ELR (cell line): ENCODE measurements around the gene SYCE3.
A peak's percentile ranks its signal among the peaks of the same experiment; 100 is the strongest.
"Not testable (repeated sequence)": the region's sequence is repeated elsewhere in the genome, so short reads cannot be mapped to it uniquely, and the experiment has no call there.

ENCODE experiments used
- DNase-seq: peaks from one replicate; pipeline ENCODE4 v3.0.0-alpha.2; 2015; ENCODE audit warnings: low read depth

The SYCE3 gene

DNA sequence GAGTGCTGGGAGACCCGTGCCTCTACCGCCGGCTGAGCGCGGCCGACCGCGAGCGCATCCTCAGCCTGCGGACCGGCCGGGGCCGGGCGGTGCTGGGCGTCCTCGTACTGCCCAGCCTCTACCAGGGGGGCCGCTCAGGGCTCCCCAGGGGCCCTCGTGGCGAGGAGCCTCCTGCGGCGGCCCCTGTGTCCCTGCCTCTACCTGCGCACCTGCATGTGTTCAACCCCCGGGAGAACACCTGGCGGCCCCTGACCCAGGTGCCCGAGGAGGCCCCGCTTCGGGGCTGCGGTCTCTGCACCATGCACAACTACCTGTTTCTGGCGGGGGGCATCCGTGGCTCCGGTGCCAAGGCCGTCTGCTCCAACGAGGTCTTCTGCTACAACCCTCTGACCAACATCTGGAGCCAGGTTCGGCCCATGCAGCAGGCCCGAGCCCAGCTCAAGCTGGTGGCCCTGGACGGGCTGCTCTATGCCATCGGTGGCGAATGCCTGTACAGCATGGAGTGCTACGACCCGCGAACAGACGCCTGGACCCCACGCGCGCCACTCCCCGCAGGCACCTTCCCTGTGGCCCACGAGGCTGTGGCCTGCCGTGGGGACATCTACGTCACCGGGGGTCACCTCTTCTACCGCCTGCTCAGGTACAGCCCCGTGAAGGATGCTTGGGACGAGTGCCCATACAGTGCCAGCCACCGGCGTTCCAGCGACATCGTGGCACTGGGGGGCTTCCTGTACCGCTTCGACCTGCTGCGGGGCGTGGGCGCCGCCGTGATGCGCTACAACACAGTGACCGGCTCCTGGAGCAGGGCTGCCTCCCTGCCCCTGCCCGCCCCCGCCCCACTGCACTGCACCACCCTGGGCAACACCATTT, 13.6 kb downstream of the SYCE3 start:
- DNase-seq, result no peak

GRCh38 chr22:50548040-50548920, 14.4 kb downstream of the SYCE3 start:
- DNase-seq, result no peak

DNA sequence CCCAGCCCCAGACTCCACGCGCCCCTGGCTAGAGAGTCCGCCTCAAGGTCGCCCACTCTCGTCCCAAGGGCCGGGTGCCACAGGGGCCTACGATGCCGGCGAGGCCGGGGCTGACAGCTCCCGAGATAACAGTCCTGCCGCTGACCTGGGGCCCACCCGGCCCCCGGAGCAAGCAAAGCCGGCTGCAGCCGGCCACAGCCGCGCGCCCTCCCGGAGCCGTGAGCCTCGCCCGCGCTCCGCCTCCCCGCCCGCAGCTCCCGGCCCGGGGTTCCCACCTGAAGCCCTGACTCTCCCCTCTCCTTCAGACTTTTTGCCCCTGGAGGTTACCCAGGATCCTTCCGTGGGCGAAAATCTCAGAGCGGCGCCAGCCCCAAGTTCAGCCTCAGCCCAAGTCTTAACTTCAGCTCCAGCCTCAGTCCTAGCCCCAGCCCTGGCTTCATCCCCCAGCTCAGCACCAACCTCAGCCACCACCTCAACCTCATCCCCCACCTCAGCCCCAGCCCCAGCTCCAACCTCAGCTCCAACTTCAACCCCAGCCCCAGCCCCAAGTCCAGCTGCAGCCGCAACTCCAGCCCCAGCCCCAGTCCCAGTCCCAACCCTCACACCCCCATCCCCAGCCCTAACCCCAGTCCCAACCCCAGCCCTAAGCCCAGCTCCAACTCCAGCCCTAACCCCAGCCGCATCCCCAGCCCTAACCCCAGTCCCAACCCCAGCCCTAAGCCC, 15.3 kb downstream of the SYCE3 start:
- DNase-seq, result no peak

GRCh38 chr22:50546326-50547262, 16.1 kb downstream of the SYCE3 start:
- DNase-seq, result no peak

DNA sequence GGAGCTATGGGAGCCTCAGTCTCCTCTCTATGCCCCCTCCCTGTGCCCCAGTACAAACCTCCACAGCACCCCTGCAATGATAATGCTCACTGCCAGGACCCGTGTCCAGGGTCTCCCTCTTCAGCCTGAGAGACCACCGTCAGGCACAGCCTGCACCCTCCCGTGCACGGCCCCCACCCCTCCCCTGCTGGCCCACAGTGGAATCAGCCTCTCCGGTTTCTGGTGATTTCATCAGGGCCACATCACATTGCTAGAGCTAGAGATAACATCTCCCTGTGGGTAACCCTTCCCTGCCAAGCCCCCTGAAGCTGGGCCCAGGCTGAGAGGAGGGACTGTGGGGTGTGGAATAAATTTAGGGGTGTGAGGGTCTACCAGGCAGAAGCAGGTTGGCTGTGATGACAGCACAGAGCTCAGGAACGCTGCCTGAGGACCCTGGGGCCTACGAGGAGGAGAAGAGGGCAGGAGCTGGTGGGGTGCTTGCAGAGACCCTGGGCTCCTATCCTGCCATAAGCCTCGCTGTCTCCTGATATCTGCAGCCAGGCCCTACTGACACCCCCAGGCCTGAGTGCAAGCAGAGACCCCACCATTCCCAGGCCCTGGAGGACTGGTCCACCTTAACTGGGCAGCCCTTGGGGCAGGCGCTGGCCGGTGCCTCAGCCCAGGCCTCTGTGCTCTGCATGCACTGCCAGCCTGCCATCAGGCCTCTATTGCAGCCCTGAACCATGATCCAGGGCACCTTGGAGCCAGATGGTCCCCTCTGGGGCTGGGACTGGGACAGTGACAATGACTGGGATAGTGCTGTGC, 17.0 kb downstream of the SYCE3 start, which contains the start of gene KLHDC7B:
Gene KLHDC7B, plus strand, starts transcription at position 378 of the 804 bp plus-strand sequence. Its CDS starts 345 bp downstream, at position 723.
- no peak for DNase-seq

DNA sequence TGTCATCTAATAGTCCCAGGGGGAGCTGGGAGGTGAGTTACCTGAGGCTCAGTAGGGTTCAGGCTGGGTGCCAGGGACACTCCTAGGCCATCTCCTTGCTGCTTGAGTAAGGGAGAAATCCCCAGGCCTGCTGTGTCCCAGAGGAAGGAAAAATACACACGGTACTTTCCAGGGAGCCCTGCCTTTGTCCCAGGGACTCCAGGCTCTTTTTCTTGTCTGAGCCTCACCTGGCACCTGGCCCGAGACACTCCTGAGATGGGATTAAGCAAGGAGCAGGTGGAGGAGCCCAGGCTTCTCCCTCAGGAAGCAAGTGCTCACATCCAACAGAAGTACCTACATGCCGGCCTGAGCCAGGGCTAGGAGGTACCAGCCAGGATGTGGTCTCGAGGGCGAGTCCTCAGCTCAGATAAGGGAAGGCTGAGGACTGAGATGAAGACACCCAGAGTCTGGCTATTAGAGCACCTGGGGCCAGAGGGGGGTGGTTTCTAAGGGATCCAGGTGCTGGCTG, 17.9 kb downstream of the SYCE3 start:
- no peak for DNase-seq

GRCh38 chr22:50544078-50544745, 18.5 kb downstream of the SYCE3 start:
- DNase-seq, result peak; percentile 80

DNA sequence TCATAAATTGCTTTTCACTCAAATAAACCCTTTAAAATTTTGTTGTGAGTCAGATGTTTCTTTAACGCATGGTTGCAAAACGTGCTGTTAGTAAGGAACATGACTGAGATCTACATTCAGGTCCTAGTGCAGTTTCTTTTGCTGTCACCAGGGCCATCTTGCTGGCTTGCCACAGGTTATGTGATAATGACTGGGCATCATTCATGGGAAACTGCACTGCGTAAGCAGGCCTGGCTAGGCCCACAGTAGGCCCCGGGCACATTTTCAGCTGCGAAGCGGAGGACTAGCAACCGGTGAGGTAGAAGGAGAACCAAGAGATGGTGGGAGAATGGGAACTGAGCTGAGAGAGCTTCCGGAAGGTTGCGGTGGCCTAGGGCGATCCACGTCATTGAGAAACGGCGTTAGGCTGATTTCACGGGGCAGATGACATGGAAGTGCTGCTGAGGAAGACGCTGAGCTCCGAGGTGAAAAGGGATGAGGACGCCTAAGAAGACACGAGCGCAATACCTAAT, 20.2 kb downstream of the SYCE3 start:
- DNase-seq, result peak; percentile 44

DNA sequence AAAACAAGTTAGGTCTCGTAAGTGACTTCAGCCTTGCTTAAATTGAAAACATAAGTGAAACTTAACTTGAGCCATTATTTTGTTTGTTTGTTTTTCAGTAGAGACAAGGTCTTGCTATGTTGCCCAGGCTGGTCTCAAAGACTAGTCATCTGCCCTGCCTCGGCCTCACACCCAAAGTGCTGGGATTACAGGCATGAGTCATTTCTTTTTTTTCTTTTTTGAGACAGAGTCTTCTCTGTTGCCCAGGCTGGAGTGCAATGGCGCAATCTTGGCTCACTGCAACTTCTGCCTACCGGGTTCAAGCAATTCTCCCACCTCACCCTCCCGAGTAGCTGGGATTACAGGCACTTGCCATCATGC, 21.1 kb downstream of the SYCE3 start:
- DNase-seq, result peak; percentile 89

- DNase-seq, result no peak
Observed at GRCh38 chr22:50540381-50540780, 22.3 kb downstream of the SYCE3 start.

DNA sequence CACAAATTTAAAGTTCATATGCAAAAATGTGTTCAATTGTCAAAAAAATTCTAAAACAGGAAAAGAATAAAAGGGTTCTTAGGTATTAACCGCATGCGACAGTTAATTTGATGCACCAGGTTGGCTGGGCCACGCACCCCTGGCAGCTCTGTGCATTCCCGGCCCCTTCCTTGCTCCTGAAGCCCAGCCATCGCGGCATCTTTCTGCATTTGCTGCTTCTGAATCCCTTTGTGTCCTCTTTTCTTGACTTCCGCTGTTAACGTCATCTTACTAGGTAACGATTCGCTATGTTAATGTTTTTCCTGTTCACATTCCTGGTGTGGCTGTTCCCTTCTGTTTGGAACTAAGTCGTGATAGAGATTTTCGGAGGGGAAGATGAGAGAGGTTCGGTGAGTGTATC, 25.0 kb downstream of the SYCE3 start:
- no peak for DNase-seq

- no peak for DNase-seq
Observed at GRCh38 chr22:50536226-50536625, 26.5 kb downstream of the SYCE3 start.

DNA sequence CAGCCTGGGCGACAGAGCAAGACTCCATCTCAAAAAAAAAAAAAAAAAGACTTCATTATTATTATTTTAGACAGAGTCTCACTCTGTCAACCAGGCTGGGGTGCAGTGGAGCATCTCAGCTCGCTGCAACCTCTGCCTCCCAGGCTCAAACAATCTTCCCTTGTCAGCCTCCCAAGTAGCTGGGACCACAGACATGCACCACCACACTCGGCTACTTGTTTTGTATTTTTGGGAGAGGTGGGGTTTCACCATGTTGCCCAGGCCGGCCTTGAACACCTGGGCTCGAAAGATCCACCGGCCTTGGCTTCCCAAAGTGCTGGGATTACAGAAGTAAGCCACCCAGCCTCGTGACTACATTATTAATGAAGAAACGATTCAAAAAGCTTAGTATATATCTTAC, 27.6 kb downstream of the SYCE3 start:
- no peak for DNase-seq

DNA sequence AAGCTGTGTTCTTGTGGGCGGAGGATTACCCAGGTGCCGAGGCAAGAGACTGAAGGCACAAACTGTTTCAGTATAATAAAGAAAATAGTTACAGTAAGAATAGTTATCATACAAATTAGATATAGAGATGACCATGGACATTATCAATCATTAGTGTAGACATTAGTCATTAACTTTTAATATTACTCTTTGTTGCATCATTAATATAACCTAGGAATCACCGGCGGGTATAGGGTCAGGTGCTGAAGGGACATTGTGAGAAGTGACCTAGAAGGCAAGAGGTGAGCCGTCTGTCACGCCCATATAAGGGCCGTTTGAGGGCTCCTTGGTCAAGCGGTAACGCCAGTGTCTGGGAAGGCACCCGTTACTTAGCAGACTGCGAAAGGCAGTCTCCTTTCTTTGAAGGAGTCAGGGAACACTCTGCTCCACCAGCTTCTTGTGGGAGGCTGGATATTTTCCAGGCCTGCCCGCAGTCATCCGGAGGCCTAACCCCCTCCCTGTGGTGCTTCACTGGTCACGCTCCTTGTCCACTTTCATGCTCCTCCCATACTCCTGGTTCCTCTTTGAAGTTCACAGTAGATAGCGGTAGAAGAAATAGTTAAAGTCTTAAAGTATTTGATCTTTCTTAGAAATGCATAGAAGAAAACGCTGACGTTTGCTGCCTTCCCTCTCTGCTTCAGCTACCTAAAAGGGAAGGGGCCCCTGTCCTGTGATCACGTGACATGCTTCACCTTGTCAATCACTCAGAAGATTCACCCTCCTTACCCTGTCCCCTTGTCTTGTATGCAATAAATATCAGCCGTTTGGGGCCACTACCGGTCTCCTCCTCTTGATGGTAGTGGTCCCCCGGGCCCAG, 28.6 kb downstream of the SYCE3 start:
- DNase-seq, result not testable (repeated sequence)

GRCh38 chr22:50532824-50533796, 29.6 kb downstream of the SYCE3 start:
- no peak for DNase-seq

- peak; percentile 68 for DNase-seq
Observed at GRCh38 chr22:50531962-50532674, 30.6 kb downstream of the SYCE3 start.
